ENCODE results near the gene LMO4.

The LMO4 gene

DNA sequence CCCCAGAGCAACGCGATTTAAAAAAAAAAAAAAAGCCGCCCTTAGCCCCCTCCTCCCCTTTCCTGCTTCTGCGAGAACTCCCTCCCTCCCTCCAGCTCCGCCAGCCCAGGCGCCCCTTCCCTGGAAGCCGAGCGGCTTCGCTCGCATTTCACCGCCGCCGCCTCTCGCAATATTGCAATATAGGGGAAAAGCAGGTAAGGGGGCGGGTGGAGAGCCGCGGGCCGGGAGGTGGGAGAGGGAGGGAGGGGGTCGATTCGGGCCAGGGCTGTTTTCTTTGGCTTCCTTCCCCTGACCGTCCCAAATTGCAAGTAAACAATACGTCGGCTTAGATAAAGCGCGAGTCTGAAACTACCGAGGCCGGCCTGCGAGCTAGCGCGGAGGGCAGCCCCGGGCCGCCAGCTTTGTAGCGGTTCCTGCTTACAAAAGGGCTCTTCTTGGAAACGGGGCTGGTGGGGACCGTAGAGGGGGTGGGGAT is 408 bp downstream of the LMO4 start:
- DNase-seq = peak; percentile 29 to 46

DNA sequence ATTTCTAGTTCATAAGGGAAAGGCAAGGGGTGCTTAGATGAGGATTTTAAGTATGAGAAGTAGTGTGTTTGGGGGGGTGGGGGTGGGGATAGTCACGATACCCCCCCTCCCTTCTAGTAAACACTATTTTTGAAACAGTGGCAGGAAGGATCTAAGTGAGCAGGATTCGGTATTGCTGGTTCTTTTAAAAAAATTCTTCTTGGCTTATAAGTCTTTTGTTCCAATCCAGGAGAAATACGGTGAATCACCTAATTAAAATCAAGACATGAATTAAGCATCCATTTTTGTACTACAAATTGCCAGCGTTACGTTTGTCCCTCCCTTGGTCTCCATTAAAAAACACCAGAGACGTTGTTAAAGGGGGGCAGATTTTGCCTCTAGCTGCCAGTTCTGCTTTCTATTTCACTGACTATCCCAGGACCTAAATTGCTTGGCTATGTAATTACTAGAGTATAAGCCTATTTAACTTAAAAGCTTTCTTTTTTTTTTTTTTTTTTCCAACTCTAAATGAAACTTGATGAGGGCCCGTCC is 911 bp downstream of the LMO4 start:
- peak; percentile 55 to 66 for DNase-seq

DNA sequence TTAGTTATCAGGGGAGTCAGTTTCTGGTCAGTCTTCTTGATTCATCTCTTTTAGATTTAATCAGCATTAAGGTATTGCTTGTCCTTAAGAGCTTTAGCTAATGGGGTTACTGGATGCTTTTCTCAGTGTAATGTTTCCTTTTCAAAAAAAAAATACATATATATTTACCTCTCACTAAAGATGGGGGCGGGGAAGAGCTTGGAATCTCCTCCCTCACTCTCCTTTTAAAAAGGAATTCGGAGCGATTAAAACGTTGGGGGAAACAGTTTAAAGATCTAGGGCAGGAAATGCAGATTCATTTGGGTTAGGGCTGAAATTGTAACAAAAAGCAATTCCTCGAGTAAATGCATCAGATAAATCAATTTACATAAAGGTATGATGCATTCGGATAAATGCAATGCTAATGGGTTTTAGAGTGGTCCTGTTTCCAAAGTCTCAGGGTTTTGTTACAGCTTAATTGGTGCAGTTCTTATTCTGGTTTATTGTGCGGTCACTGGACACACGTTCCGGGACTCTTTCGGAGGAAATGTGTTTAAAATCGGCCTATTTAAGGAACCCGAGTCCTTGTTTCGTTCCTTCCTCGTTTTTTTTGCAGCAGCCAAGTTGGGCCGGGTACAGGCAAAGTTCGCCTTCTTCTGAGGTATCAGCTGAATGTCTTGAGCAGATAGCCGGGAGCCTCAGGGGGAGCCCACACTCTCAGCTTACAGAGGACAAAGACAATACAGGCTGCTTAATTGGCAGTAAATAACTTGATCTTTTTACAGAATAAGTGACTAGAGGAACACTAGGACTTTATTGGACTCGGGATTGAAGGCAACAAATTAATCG is 1.6 kb downstream of the LMO4 start:
- DNase-seq = peak; percentile 51 to 63

DNA sequence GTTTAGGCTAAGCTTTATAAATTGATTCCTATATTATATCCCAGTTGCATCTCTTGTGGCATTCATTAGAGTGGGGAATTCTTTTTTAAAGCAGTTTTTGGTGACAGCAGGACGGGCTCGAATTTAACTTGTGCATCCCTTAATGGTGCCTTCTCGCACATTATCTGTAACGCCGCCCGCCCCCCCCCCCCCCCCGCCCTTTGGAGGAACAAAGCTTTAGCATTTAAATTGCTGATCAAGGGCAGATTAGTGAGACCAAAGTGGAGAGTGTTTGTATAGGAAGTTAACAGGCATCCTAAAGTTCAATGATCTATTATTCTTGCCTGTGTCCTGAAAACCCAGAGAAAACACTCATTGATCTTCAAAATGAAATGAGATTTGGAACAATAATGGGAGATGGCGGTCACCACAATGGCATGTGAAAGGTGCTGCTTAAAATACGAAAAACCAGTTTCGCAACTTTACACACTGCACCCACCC is 2.2 kb downstream of the LMO4 start:
- no peak for DNase-seq

DNA sequence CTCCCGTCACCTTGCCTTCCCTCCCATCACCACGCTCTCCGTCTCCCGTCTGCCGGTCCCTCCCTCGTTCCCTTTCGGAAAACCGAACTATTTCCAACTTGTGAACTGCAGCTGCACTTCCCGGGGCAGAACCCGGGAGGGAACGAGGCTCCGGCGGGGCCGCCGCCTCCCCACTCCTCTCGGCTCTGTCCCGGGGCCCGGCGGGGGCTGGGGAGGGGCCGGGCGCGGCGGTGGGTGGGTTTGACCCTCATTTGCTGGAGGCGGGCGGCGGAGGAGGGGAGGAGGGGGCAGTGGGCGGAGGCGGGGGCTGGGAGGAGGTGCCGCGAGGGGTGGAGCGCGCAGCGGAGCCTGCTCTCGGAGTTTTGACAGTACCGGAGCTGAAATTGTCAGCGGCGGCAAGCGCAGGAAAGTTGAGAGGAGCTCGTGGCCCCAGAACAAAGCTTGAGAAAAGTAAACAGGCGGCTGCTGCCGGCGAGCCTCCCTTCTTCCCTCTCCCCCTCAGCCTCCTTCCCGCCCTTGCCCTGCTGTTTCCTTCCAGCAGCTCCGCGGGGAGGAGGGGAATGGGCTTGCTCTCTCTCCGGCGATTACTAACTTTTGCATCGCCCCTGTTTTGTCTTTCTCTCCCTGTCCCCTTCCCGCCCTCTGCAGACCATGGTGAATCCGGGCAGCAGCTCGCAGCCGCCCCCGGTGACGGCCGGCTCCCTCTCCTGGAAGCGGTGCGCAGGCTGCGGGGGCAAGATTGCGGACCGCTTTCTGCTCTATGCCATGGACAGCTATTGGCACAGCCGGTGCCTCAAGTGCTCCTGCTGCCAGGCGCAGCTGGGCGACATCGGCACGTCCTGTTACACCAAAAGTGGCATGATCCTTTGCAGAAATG is 2.9 kb downstream of the LMO4 start:
- peak in 1 of 2 donors; percentile 32 for DNase-seq

DNA sequence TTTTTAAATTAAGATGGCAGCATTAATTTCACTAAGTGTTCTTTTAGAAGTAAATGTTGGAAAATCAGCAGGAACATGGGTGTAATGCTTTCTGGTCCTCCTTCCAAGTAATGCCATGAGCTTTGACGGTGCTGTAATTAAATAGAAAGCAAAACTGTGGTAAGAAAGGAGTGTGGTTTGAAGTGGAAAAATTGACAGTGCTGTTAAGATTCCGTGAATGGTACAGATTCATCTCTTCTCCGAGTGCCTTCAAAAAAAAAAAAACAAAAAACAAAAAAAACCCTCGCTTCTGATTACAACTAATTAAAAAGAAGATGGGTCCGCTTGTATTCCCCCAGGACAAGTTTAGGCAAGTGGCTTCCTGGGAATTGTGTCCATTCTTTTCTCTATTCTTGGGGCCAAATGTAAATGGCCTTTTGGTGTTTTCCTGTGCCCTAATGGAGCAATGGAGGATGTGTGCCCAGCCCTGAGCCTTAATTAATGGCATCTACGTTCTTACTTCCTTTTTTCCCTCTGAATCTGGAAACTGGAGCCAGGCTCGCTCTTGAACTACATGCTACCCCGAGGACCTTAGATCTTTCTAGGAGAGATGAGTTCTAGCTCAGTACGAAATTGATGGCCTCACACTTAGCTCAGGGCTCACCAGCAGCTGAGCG is 5.1 kb downstream of the LMO4 start:
- peak in 1 of 2 donors; percentile 28 for DNase-seq

DNA sequence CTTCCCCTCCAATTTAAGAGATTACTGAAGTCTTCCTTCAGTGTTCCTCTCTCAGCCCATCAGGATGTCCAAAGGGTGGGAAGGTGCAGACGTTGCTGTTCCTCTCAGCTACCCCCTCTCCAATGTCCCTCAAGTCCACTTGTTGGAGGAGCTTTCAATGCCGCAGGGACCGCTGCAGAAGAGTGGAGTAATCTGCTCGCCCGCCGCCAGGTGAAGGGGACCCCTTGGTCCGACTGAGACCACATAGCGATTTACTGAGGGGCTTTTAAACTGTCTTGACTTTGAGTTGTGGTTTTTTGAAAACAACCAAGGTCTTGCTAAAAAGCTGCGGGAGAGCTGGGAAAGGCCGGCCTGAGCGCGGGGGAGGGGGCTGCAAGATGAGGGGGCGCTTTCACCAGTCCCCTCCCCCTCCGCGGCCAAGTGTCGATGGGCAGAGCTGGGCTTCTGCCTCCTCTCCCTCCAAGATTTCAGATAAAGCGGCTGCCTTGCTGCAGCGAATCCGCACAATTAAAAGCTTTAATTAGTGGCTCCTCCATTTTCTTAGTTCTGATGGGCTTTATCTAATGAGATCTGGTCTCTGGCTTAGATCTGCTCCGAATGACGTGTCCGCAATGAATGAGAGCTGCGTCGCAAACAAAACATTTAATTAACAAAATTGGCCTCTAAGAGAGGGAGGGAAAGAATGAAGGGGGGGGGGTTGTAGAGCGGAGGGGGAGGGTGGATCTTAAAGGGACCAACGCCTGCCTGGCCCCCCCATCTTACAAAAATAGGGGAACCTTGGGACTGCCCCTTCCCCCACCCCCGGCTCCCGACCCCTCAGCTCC is 5.9 kb downstream of the LMO4 start:
- no peak for DNase-seq

DNA sequence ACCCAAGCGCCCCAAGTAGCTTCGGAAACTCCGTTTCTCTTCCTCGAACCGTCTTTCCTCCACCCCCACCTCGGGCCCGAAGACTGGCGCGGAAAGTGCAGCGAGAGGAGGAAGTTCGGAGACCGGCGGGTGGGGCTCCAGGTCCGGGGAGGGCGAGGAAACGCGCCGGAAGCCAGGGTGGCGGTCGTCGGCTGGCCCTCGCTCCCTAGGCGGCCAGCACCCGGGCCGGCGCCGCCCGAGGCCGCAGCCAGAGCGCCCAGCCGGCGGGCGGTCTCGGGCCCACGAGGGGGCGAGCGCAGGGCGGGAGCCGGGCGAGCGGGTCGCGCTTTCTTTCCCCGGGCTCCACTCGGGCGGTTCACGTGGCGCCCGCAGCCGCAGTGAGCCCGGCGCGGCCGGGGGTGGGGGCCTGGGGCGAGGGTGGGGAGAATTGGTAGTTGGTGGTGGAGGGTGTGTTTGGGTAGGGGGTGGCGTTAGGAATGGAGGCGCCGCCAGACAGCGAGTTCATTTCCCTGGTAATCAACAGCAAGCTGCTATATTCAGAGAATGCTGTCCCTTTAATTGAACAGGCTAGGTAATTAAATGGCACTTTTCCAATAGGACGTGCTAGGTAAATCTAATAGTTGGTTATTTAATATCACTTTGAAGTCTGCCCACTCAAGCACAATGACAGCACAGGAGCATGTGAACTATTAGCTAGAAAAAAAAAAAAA is 6.7 kb downstream of the LMO4 start:
- DNase-seq = peak; percentile 59 to 65

DNA sequence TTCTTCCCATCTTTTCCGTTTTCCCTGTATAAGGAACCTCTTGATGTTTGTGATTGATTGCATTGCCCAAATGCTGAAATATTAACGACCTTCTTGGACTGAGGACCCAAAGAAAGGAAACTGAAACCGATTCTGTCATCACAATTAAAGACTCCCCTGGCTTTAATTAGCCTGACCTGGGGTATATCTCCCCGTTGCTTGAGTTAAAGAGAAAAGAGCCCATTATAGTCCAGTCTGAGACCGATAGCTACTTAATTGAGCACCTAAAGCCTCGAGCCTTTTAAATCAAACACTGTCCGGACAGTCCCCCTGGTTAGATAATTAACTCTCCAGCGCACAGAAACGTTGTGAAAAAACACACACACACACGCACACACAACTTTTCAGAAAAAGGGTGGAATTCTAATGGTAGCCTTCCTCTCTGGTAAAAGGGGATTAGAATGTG is 8.0 kb downstream of the LMO4 start:
- DNase-seq = no peak

DNA sequence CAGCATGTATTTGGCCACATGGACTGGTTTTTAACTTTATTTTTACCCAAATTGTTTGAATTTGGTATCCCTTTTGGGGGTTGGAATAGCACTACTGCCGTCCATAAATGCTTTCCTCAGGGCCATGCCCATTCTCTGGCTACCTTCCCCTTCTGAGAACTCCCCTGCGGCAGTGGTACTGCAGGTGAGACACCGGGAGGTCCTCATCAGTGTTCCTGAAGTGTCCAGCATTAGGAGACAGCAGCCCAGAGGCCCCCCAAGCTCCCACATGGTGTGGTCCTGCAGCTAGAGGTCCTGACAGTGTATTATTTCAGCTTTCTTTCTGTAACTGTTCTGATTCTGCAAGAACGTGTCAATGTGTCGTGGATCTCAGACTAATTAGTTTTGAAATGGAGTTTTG is 8.9 kb downstream of the LMO4 start:
- no peak for DNase-seq

DNA sequence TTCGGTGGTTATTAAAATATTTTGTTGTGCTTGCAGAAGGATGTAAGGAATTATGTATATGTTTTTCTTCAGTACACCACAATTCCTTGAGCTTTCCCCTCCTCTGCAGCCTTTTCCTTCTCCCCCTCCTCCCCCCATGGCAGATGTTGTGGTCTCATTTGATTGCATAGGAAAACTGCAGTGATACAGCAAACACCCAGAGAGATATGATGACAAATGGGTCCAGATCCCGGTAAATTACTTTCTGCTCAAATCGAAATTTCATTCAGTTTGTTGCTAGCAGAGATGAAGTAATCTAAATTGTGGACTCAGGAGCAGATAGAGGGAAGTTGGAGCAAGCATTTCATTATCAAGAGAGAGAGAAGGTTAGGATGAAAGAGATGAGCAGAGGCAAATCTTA is 9.9 kb downstream of the LMO4 start:
- no peak for DNase-seq

DNA sequence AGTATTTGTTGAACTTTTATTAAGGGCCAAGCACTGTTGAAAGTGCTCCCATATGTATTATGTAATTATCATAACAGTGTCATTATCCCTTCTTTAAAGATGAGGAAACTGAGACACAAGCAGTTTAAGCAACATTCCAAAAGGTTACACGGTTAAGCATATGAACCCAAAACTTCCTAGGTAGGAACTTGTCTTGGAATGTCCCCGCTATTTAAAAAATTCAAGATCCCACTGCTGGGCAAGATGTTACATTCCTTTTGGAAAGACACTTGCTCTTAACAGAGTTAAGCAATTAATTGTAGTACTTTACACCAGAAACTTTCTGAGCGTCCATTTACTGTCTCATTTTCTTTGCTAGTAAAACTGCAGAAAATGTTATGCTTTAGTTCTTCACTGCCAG is 15.6 kb downstream of the LMO4 start:
- DNase-seq = no peak

DNA sequence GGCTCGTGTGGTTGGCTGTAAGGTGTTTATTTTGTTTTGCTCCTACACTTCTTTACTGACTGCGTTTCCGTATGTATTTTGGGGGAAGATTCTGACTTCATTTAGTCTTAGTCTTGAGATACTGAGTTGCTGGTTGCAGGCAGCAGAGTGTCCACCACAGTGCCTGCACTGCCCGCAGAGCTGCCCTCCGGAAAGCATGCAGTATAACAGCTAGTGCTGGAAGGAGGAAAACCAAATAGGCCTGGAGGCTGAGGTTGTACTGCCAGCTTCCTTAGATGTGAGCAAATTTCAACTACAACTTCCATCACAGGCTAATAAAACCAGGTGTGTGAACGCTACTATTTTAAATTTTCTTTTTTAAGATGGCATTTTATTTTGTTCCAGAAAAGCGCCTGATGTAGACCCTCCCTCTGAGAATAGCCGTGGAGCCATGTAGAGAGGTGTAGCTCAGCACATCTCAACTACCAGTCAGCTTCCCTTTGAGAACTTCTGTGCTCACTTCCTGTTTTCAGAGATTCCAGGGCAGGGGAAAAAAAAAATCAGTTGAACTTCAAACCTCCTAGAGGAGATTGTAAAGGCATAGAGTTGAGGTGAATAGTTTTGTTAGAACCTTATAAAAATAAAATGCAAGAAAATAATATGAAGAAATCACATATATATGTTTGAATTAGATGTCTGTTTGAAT is 17.6 kb downstream of the LMO4 start:
- no peak for DNase-seq

DNA sequence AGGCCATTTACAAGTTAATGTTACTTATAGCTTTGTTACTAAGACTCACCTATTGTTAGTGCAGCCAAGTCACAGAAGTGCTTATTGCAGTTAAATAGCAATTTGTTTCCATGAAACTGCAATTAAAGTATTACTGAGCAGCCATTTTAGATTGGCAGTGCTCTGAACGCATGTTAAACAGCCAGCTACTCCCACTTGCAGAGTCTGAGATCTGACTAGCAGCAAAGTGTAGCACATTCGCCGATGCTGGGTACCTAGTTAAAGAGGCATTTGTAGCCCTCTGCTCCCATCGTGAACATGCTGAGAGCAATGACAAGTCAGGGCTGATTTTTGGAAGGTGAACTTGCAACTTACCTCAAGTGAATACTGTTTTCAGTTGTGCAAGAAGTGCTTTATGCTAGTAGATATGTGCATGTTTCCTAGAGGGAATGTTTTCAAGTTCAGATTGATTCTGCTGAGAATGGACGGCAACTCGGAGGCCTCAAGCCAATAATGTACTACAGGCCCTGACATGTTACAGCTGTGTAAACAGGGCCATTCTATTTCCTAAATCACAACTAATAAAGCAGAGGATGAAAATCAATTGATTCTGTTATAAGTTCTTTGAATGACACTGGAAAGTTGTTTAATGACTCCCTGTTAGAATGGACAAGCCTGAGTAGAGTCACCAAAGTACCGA is 19.8 kb downstream of the LMO4 start:
- DNase-seq = no peak

DNA sequence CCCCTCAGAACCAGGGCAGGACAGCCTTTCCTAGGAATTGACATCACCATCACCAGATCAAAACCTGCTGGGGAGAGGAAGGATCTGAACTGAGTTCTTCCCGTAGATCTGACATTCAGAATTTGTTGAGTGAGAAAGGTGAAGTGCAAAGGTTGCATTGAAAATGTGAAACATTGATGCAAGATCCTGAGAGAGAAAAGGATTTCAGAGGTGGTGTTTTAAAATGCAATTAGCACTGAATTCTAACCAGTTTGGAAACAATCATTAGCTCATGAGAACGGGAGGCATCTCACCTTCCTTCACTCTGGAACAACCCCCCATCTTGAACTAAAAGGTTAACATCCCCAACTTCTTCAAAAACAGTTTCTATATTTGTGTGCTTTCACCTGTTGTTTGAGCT is 20.4 kb downstream of the LMO4 start:
- DNase-seq = no peak

DNA sequence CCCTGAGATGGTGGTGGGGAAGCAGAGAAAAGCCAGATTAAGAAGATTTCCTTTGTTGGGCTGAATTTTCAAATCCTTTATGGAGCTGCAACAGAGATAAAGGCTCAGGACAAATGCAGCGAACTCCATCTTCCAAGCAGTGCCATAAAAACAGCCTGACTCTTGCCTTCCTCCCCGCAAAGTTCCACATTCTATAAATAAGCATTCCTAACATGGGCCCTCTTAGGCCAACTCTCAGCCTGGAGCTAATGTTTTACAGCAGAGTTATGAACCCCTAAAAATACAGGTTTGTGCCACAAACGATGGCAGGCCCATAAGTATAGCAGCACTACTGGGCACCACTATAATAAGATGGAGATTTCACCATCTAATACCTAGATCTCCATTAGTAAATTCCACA is 27.2 kb downstream of the LMO4 start:
- DNase-seq = no peak

DNA sequence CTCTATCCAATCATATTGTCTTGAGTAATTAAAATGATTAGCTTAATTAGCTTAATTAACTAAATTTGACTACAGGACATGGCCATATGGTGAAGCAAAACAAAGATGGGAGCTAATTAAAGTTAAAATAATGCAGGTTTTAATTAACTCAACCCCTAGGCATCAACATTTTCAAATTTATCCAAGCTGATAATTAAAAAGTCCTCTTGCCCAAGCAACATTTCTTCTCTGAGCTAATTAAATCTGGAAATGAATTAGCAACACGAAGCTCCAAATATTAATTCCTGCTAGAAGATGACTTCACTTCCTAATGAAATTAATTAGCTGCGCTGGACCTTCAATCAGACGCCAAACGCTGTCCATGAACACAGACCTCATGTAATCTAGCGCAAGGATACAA is 27.9 kb downstream of the LMO4 start:
- no peak for DNase-seq

DNA sequence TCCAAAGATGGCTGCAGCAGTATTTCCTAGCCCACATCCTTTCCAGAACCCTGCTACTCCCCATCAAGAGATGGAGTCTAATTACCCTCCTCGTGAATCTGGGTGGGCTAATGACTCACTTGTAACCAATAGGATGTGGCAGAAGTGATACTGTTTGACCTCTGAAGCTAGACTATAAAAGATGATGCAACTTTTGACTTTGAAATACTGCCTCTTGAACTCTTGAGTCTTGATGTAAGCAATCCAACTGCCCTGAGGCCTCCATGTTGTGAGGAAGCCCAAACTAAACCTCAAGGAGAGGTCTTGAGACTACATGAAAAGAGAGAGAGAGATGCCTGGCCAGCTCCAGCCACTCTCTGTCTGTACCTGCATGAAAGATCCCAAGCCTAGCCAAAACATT is 29.5 kb downstream of the LMO4 start:
- no peak for DNase-seq

DNA sequence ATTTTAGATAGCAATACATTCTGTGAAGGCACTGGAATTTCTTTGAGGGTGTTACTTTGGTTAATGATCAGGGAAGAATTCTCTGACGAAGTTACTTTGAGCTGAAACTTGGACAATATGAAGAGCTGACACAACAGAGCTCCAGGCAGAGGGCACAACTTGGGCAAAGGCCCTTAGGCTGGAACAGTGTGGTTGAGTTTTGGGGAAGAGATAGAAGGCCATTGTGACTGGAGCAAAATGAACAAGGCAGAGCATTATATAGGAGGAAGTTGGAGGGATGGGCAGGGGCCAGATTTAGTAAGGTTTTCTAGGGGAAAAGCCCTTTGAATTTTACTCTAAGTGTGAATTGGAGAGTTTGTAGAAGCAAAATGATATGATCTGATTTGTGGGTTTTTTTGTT is 30.9 kb downstream of the LMO4 start:
- DNase-seq = no peak

All from inflammatory macrophage (primary cell).